Caco-2 (cell line): Measurements from ENCODE around the gene TNRC6A. TPM values are rescaled to one million over a fixed set of nuclear protein-coding genes. Genes with fewer than 3 reads are reported as not detected.

Source experiments
- BruUV-seq: library from RNA; stranded (reverse); fragments of 400-500 nt; replicated peaks from 2 replicates; lab custom pipeline; 2021; lab: Mats Ljungman, UMichigan
- CTCF ChIA-PET: fragments of 300-600 bp; sonication (Branson Sonifier 250); formaldehyde crosslinking; loops from one replicate; lab custom pipeline; 2022; ENCODE audit warnings: antibody characterized with exemption; lab: Charles Lee
- POLR2A ChIA-PET: fragments of 300-600 bp; sonication (Branson Sonifier 250); formaldehyde crosslinking; loops from one replicate; lab custom pipeline; 2022; ENCODE audit warnings: antibody characterized with exemption; lab: Charles Lee
- DNase-seq, 2 experiments: peaks; one replicate each; pipeline versions ENCODE4 v3.0.0 to v3.0.0-alpha.2; 2020 to 2022
- H3K27me3 ChIP-seq: replicated peaks from 2 replicates; pipeline ENCODE4 v1.6.0; 2011; ENCODE audit warnings: low read length; ENCODE audit not compliant: control insufficient read depth, insufficient read depth
- H3K36me3 ChIP-seq: 2 replicates; pipeline ENCODE4 v1.5.1; 2011; ENCODE audit warnings: low read length; ENCODE audit not compliant: control insufficient read depth, insufficient read depth
- H3K4me1 ChIP-seq: fragments of 250-450 bp; sonication (Bioruptor Pico); 2 replicates; pipeline ENCODE4 v1.5.1; 2020; ENCODE audit warnings: mild to moderate bottlenecking
- H3K4me3 ChIP-seq: 2 replicates; pipeline ENCODE4 v1.5.1; 2011; ENCODE audit warnings: low read depth, mild to moderate bottlenecking, control low read depth, low read length
- H3K9me3 ChIP-seq: fragments of 250-450 bp; sonication (Bioruptor Pico); 2 replicates; pipeline ENCODE4 v1.5.1; 2020; ENCODE audit warnings: mild to moderate bottlenecking, moderate library complexity
- H3K27ac Mint-ChIP-seq: one replicate; pipeline ENCODE4 v1.8.0; 2022; ENCODE audit warnings: mixed read lengths; ENCODE audit not compliant: unreplicated experiment
- H3K27me3 Mint-ChIP-seq: one replicate; pipeline ENCODE4 v1.8.0; 2022; ENCODE audit warnings: mixed read lengths; ENCODE audit not compliant: insufficient read depth, unreplicated experiment
- H3K36me3 Mint-ChIP-seq: one replicate; pipeline ENCODE4 v1.8.0; 2022; ENCODE audit warnings: mild to moderate bottlenecking, mixed read lengths; ENCODE audit not compliant: insufficient read depth, unreplicated experiment
- H3K4me1 Mint-ChIP-seq: one replicate; pipeline ENCODE4 v1.8.0; 2022; ENCODE audit warnings: low read depth, mixed read lengths; ENCODE audit not compliant: unreplicated experiment
- H3K4me3 Mint-ChIP-seq: one replicate; pipeline ENCODE4 v1.8.0; 2022; ENCODE audit warnings: mild to moderate bottlenecking, moderate library complexity, mixed read lengths; ENCODE audit not compliant: unreplicated experiment
- H3K9me3 Mint-ChIP-seq: one replicate; pipeline ENCODE4 v1.8.0; 2022; ENCODE audit warnings: mixed read lengths; ENCODE audit not compliant: unreplicated experiment
- CTCF ChIP-seq, 2 experiments: fragments of 200-600 bp in 1 of 2; IDR thresholded peaks; 1 replicate in 1 of 2; 2 replicates in 1 of 2; pipeline versions ENCODE4 v1.5.1 to v1.8.0; 2011 to 2022; ENCODE audit warnings: antibody characterized with exemption in 1 of 2, control low read depth in 1 of 2, inconsistent platforms in 1 of 2, low read depth in 1 of 2, low read length in 1 of 2, mild to moderate bottlenecking in 1 of 2, moderate library complexity in 1 of 2; ENCODE audit not compliant: insufficient read depth in 1 of 2, severe bottlenecking in 1 of 2, unreplicated experiment in 1 of 2
- intact Hi-C: fragments of 100-400 bp; cut with micrococcal nuclease; formaldehyde crosslinking; loops from one replicate; pipeline ENCODE4 v1.10.0; 2022; ENCODE audit not compliant: unreplicated experiment
- total RNA-seq: library from RNA; stranded (reverse); gene quantifications from 2 replicates; pipeline ENCODE4 v1.2.3, GENCODE V29; 2022

TNRC6A gene
- total RNA-seq, 1 experiment from 2014 or later, result 43.7 TPM

DNA sequence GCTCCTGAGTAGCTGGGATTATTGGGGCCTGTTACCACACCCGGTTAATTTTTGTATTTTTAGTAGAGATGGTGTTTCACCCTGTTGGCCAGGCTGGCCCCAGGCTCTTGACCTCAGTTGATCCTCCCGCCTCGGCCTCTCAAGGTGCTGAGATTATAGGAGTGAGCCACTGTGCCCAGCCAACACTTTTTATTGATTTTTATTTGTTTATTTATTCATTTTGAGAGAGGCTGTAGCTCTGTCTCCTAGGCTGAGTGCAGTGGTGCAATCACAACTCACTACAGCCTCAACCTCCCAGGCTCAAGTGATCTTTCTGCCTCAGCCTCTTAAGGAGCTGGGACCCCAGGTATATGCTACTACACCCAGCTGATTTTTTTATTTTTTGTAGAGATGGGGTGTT is 54.7 kb downstream of the TNRC6A start:
- TF ChIP-seq CTCF (IDR thresholded peaks at IDR 0.05; ENCODE audit: insufficient read depth in 1 of 2, low read depth in 1 of 2, low read length in 1 of 2, severe bottlenecking in 1 of 2, unreplicated experiment in 1 of 2), result no peak
- POLR2A ChIA-PET, result no interaction called here
- Mint-ChIP-seq H3K4me3 (no peak overlapping the region), H3K4me1 (no peaks in the 10 kb centered on the region), H3K9me3 (no peaks in the 10 kb centered on the region), H3K27ac (no peak overlapping the region), H3K36me3 (peaks cover 52% of the 10 kb centered on the region), H3K27me3 (no peaks in the 10 kb centered on the region)
- no TSS peak for BruUV-seq
- CTCF ChIA-PET, result no interaction called here
- intact Hi-C loops, result no loop called here
- no peaks in the 10 kb centered on the region for H3K4me1 ChIP-seq
- DNase-seq, result no peak
- H3K36me3 ChIP-seq, result no peaks in the 10 kb centered on the region
- H3K27me3 ChIP-seq, result no peaks in the 10 kb centered on the region
- no peak overlapping the region for H3K4me3 ChIP-seq
- H3K9me3 ChIP-seq, result no peaks in the 10 kb centered on the region

DNA sequence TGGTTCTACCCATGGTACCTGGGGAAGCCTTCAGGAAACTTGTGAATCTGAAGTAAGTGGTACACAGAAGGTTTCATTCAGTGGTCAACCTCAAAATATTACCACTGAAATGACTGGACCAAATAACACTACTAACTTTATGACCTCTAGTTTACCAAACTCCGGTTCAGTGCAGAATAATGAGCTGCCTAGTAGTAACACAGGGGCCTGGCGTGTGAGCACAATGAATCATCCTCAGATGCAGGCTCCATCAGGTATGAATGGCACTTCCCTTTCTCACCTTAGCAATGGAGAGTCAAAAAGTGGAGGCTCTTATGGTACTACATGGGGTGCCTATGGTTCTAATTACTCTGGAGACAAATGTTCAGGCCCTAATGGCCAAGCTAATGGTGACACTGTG is 60.4 kb downstream of the TNRC6A start:
- no peaks in the 10 kb centered on the region for H3K9me3 ChIP-seq
- Mint-ChIP-seq H3K36me3 (peaks cover 38% of the 10 kb centered on the region), H3K4me3 (no peak overlapping the region), H3K27me3 (no peaks in the 10 kb centered on the region), H3K4me1 (no peaks in the 10 kb centered on the region), H3K9me3 (no peaks in the 10 kb centered on the region), H3K27ac (no peak overlapping the region)
- no TSS peak for BruUV-seq
- no peaks in the 10 kb centered on the region for H3K4me1 ChIP-seq
- ChIA-PET CTCF (no interaction called here), POLR2A (no interaction called here)
- TF ChIP-seq CTCF (IDR thresholded peaks at IDR 0.05; ENCODE audit: insufficient read depth in 1 of 2, low read depth in 1 of 2, low read length in 1 of 2, severe bottlenecking in 1 of 2, unreplicated experiment in 1 of 2), result no peak
- no peaks in the 10 kb centered on the region for H3K27me3 ChIP-seq
- DNase-seq, result no peak
- H3K4me3 ChIP-seq, result no peak overlapping the region
- peaks cover 2% of the 10 kb centered on the region for H3K36me3 ChIP-seq
- intact Hi-C loops, result no loop called here

DNA sequence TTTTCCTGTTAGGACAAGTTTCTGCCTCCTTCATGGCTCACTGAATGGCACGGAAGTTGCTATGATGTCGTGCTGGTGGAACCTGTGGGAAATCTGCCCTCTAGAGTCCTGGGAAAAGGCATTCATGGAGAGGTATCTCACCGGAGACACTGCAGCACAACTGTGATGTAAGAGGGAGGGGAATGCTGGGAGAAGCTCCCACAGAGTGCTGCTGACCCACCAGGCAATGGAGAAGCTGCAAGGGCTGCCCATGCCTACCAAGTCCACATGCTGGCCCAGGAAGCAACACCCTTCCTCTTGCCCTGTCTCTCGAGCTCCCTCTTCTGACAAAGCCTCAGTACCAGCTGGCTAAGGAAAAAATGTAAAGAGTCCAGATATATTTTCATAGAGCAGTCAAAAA is 71.1 kb downstream of the TNRC6A start:
- Mint-ChIP-seq H3K9me3 (no peaks in the 10 kb centered on the region), H3K4me1 (peaks cover 30% of the 10 kb centered on the region), H3K36me3 (peaks cover 94% of the 10 kb centered on the region), H3K27ac (peak overlapping the region; percentile 37), H3K4me3 (peak overlapping the region; percentile 14), H3K27me3 (no peaks in the 10 kb centered on the region)
- TF ChIP-seq CTCF (IDR thresholded peaks at IDR 0.05; ENCODE audit: insufficient read depth in 1 of 2, low read depth in 1 of 2, low read length in 1 of 2, severe bottlenecking in 1 of 2, unreplicated experiment in 1 of 2), result peak in 1 of 2 experiments; percentile 18
- H3K27me3 ChIP-seq, result no peaks in the 10 kb centered on the region
- ChIA-PET CTCF (interaction anchor here (0.6 kb wide), 1 partner anchor 260 kb away, joined by 8 read pairs; no protein-coding TSS in a partner anchor), POLR2A (no interaction called here)
- peak; percentile 19 to 46 for DNase-seq
- no peak overlapping the region for H3K4me3 ChIP-seq
- H3K9me3 ChIP-seq, result no peaks in the 10 kb centered on the region
- H3K36me3 ChIP-seq, result peaks cover 2% of the 10 kb centered on the region
- no TSS peak for BruUV-seq
- intact Hi-C loops, result loop anchor here (5.0 to 10.0 kb wide), 2 partner anchors 216 to 283 kb away; no protein-coding TSS in a partner anchor
- peaks cover 6% of the 10 kb centered on the region; the same call in 1 of the 2 replicates for H3K4me1 ChIP-seq
